GM18951 (cell line): Measurements from ENCODE around the gene IDH3G.

ENCODE experiments used
- POLR2A ChIP-seq: IDR thresholded peaks from 4 replicates; pipeline ENCODE4 v1.6.1; 2011; ENCODE audit warnings: mild to moderate bottlenecking; ENCODE audit not compliant: insufficient read length, insufficient read depth; ENCODE audit errors: extremely low read depth
- in situ Hi-C: fragments of 300-500 bp; cut with MboI; formaldehyde crosslinking; loops from one replicate; pipeline ENCODE4 v1.12.0; 2022; ENCODE audit warnings: low sequenced_read_pairs, mixed read lengths, inconsistent platforms; ENCODE audit not compliant: unreplicated experiment

Gene IDH3G

GRCh38 chrX:153740631-153741222 is 53.4 kb downstream of the IDH3G start:
- TF ChIP-seq POLR2A: no peak
- in situ Hi-C loops: no loop called here

DNA sequence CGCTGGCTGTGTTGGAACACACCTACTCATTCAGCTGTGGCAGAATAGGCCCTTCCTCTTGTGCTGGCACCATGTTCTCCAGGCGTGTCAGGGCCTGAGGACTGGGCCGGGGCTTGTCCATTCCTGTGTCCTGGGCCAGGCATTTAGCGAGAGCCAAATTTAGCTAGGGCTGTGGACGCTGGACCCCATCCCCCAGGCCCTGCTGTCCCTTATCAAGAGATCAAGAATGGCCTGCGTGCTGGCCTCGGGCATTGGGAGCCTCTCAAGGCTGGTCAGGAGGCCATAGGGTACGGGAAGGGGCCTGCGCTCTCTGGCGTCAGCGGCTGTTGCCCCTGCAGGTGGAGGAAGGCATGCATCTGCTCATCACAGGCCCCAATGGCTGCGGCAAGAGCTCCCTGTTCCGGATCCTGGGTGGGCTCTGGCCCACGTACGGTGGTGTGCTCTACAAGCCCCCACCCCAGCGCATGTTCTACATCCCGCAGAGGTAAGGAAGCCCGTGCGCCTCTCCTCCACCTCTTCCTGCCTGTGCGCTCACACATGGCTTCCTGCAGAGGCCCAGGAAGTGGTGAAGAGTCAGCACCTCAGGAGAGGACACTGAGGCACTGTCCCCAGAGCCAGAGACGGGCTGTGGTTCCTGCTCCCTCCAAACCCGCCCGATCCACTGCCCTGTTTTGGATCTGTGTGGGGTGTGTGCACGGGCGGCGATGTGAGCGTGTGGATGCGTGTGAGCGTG is 54.3 kb downstream of the IDH3G start:
- in situ Hi-C loops: no loop called here
- no peak for TF ChIP-seq POLR2A

GRCh38 chrX:153738056-153738605 is 56.0 kb downstream of the IDH3G start:
- no peak for TF ChIP-seq POLR2A
- in situ Hi-C loops: no loop called here

GRCh38 chrX:153736871-153737441 is 57.2 kb downstream of the IDH3G start:
- in situ Hi-C loops: no loop called here

DNA sequence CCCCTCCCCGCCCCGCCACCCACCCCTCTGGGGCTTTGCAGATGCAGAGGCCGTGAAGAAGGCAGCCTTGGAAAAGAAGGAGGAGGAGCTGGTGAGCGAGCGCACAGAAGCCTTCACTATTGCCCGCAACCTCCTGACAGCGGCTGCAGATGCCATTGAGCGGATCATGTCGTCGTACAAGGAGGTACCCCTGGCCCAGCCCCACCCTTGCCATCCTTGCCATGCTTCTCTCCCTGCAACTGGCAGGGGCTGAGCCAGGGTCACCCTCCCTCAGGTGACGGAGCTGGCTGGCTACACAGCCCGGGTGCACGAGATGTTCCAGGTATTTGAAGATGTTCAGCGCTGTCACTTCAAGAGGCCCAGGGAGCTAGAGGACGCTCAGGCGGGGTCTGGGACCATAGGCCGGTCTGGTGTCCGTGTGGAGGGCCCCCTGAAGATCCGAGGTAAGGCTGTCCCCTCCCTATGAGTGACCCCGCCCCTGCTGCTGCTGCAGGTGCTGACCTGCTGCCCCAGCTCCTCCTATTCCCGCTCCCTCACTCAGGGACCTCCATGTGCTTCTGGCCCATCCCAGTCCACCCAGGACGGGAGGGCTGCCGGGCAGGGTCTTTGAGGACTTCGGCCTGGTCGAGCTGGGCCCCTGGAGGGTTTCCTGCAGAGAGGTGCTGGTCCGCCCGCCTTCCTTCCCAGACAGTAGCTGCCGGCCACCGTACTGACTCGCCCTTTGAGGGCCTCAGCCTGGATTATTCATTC is 57.9 kb downstream of the IDH3G start:
- no peak for TF ChIP-seq POLR2A
- in situ Hi-C loops: no loop called here

More at GRCh38 chrX:153736871-153737441, 57.2 kb downstream of the IDH3G start:
- no peak for TF ChIP-seq POLR2A
